ENCODE measurements around the gene AGPAT1. TPM values are rescaled to one million over a fixed set of nuclear protein-coding genes. Genes with fewer than 3 reads are reported as not detected.
"Not testable (repeated sequence)": the region's sequence is repeated elsewhere in the genome, so short reads cannot be mapped to it uniquely, and the experiment has no call there.

Gene AGPAT1, protein sequence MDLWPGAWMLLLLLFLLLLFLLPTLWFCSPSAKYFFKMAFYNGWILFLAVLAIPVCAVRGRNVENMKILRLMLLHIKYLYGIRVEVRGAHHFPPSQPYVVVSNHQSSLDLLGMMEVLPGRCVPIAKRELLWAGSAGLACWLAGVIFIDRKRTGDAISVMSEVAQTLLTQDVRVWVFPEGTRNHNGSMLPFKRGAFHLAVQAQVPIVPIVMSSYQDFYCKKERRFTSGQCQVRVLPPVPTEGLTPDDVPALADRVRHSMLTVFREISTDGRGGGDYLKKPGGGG
- 37.4 and 42.6 TPM in 2 replicates for total RNA-seq (2014; rRNA removed; shearing (Covaris generic))

GRCh38 chr6:32175711-32176475 lies at the start of gene AGPAT1:
Gene AGPAT1, minus strand, starts transcription at chr6:32176084. Its CDS starts 4,588 bp downstream, at chr6:32171496.
- peak; percentile 98 for DNase-seq (ENCODE audit: low read depth)

- DNase-seq (ENCODE audit: low read depth): no peak
These were observed 48.8 kb upstream of the AGPAT1 start for GRCh38 chr6:32224696-32225095.

DNA sequence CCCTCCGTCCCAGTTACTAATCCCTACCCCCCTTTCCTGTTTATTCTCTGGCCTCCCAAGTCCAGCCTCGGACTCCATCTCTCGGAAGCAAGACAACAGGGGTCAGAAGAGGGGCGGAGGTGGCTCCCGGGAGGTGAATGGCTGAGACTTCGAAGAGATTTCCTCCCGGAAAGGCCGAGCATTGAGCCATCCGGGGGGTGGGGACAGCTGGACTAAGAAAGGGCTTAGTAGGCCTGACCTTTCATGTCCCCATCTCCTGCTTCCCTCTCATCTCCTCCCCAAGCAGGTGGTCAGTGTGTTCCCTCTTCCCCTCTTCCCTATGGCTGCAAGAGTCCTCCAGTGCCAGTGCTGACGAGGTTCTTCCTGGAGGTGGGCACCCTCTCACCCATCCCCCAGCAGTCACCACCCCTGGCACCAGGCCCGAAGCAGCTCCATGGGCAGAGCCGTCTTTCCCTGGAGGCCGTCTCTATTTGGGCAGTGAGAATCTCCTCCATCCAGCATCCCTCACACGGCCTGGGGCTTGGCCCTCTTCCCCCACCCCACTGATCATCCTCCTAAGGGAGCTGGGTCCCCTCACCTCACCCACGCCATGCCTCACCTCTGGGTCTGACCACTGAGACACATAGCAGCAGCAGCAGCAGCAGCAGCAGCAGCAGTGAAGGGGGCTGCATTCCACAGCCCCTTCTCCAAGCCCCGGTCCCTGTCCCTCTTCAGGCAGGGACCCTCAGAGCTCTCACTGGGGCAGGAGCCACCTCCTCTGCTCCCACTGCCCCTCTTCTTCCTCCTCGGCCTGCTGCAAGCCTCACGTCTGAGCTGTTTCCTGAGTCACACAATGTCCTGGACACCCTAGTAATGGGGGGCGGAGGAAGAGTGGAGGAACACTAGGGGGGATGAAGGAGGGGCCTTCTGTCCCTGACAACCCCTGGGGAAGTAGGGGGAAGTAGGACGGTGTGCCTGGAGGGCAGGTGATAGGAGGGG lies 47.7 kb upstream of the AGPAT1 start, which contains the start of gene NOTCH4:
Gene NOTCH4, minus strand, starts transcription at position 810 of the 978 bp plus-strand sequence. Its CDS starts 139 bp downstream, at position 671.
- no peak for DNase-seq (ENCODE audit: low read depth)

GRCh38 chr6:32222333-32223230 lies 46.7 kb upstream of the AGPAT1 start:
- no peak for DNase-seq (ENCODE audit: low read depth)

GRCh38 chr6:32220021-32220420 lies 44.1 kb upstream of the AGPAT1 start:
- no peak for DNase-seq (ENCODE audit: low read depth)

DNA sequence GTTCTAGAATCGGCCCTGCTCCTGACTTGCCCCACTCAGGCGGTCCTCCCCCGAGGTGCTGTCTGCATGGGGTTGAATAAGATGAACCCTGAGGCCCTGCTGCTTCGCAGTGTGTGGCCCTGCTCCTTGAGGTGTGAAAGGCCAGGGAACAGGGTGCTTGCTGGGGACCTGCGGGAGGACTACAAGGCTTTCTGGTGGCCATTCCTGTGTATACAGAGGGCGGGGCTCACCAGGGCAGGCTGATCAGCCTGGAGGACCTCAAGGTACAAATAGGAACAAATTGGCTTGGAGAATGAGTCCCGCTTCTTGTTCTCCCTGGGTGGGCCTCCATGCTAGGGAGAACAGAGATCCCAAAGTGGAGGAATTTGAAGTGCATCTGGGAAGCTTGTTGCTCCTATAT lies 42.3 kb upstream of the AGPAT1 start:
- no peak for DNase-seq (ENCODE audit: low read depth)

- DNase-seq (ENCODE audit: low read depth): no peak
These were observed 41.1 kb upstream of the AGPAT1 start for GRCh38 chr6:32216998-32217397.

- no peak for DNase-seq (ENCODE audit: low read depth)
These were observed 40.4 kb upstream of the AGPAT1 start for GRCh38 chr6:32216285-32216684.

DNA sequence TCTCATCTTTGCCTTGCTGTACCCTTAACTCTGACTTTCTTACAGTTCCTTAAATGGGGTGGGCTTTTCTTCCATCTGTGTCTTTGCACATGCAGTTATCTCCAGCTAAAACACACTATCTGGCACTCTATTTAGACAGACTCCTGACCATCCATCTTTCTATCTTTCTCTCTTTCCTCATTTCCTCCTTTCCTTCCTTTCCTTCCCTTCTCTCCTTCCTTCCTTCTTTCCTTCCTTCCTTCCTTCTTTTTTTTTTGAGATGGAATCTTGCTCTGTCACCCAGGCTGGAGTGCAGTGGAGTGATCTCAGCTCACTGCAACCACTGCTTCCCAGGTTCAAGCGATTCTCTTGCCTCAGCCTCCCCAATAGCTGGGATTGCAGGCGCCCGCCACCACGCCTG lies 39.7 kb upstream of the AGPAT1 start:
- DNase-seq (ENCODE audit: low read depth): no peak

GRCh38 chr6:32214126-32214525 lies 38.2 kb upstream of the AGPAT1 start:
- DNase-seq (ENCODE audit: low read depth): no peak

GRCh38 chr6:32213649-32214048 lies 37.8 kb upstream of the AGPAT1 start:
- no peak for DNase-seq (ENCODE audit: low read depth)

- no peak for DNase-seq (ENCODE audit: low read depth)
These were observed 36.3 kb upstream of the AGPAT1 start for GRCh38 chr6:32212076-32212760.

DNA sequence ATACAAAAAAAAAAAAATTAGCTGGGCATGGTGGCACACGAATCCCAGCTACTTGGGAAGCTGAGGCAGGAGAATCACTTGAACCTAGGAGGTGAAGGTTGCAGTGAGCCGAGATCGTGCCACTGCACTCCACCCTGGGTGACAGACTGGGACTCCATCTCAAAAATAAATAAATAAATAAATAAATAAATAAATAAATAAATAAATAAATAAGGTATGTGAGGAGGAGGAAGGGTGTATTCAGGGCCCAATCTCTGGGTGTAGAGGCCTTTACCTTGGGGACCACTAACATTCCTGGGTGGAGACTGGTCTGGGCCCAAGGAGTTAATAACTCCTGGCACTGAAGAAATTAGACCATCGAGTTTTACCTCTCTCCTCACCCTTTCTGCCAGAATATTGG lies 35.5 kb upstream of the AGPAT1 start:
- not testable (repeated sequence) for DNase-seq (ENCODE audit: low read depth)

GRCh38 chr6:32210191-32210601 lies 34.3 kb upstream of the AGPAT1 start:
- DNase-seq (ENCODE audit: low read depth): no peak

DNA sequence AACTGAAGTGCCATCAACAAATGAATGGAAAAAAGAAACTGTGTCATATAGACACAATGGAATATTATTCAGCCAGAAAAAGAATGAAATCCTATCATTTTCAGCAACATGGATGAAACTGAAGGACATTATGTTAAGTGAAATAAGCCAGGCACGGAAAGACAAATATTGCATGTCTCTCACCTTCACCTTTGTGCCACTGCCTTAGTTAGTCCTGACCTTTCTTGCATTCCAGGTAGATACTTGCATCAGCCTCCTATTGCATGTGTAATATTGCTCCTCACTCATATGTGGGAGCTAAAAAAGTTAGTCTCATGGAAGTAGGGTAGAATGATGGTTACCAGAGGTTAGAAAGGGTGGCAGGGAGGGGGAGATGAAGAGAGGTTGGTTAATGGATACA lies 33.1 kb upstream of the AGPAT1 start:
- no peak for DNase-seq (ENCODE audit: low read depth)

- DNase-seq (ENCODE audit: low read depth): no peak
These were observed 28.4 kb upstream of the AGPAT1 start for GRCh38 chr6:32204268-32204715.

DNA sequence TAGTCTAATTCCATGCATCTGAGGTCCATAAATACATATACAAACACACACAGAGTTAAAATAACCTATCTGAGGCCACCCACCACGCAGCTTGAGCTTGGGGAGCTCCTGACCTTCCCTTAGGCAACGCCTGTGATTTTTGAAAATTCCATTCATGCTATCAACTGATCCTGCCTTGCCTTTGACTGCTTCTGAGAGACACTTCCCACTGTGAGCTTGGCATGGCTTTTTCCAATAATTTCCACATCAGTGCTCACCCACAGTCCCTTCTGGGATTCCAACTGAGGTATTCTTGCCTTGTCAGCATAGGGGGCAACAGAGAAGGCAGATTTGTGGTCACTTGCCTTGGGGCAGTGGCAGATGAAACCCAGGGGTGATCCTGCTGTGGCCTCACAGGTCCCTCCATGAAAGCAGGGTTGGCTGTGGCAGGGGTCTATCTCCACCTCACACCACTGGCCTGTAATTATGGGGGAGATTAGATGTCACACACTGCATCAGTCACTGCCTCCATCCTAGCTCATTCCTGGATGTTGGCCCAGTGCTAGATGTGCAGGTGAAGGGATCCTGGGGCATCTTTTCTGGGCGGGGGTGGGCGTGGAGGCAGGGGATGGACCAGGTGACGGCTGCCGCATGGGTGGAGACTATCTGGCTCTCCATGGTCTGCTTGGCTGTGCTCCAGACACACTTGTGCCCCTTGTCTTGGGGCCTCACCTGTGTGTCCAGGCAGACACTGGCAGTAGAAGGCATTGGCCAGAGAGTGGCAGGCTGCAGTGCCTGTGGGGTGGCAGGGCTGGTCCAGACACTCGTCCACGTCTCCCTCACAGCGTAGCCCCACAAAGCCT lies 27.8 kb upstream of the AGPAT1 start:
- DNase-seq (ENCODE audit: low read depth): no peak

DNA sequence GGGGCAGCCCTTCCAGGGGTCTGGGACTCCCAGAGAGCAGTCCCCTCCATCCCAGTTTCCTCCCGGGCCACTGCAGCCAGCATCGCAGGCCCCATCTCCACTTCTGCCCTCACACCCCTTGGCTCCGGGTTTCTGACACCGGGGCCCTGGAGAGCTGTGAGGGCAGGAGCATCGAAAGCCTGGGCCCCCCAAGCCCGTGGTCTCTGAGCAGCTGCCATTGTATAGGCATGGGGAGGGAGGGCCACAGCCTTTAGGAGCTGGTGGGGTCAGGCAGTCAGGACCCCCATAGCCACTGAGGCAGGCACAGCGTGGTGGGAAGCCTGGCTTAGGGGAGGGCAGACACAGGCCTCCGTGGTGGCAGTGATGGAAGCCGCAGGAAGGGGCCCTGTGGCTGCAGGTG lies 26.3 kb upstream of the AGPAT1 start:
- no peak for DNase-seq (ENCODE audit: low read depth)
